Measurements from ENCODE around the gene GTF2A1. TPM values are rescaled to one million over a fixed set of nuclear protein-coding genes. Genes with fewer than 3 reads are reported as not detected.
"Not testable (repeated sequence)": the region's sequence is repeated elsewhere in the genome, so short reads cannot be mapped to it uniquely, and the experiment has no call there.

Gene GTF2A1
- total RNA-seq: 17.1 TPM
- long read RNA-seq, partial matches to known transcripts: 0 of 2 reads
- long read RNA-seq, other reads (novel, unspliced or antisense): 2 of 2 reads

GRCh38 chr14:81220830-81221578 lies at the start of gene GTF2A1:
GTF2A1 (minus strand) TSS chr14:81220959; CDS start chr14:81220518, 441 bp downstream.
- peak; percentile 97 for DNase-seq
- intact Hi-C loops (cut with DNase I): no loop called here

GRCh38 chr14:81269979-81270375 lies 49.2 kb upstream of the GTF2A1 start:
- intact Hi-C loops (cut with DNase I): loop anchor here (5.0 kb wide), 2 partner anchors 182 to 192 kb away; no protein-coding TSS in a partner anchor
- ATAC-seq (ENCODE audit: poor library complexity): no peak

More at GRCh38 chr14:81220830-81221578, at the start of gene GTF2A1:
- ATAC-seq (ENCODE audit: poor library complexity): peak; percentile 95

GRCh38 chr14:81269100-81269978 lies 48.6 kb upstream of the GTF2A1 start:
- intact Hi-C loops (cut with DNase I): loop anchor here (5.0 kb wide), 1 partner anchor 183 kb away; no protein-coding TSS in a partner anchor
- no peak for DNase-seq
- ATAC-seq (ENCODE audit: poor library complexity): peak; percentile 78

More at GRCh38 chr14:81269979-81270375, 49.2 kb upstream of the GTF2A1 start:
- no peak for DNase-seq

- intact Hi-C loops (cut with DNase I): loop anchor here (5.0 kb wide), 1 partner anchor 184 kb away; no protein-coding TSS in a partner anchor
- no peak for DNase-seq
- ATAC-seq (ENCODE audit: poor library complexity): no peak
Observed at GRCh38 chr14:81268016-81268416, 47.3 kb upstream of the GTF2A1 start.

GRCh38 chr14:81265636-81266169 lies 44.9 kb upstream of the GTF2A1 start:
- DNase-seq (no peak), ATAC-seq (ENCODE audit: poor library complexity) (no peak)
- intact Hi-C loops (cut with DNase I): loop anchor here (5.0 kb wide), 1 partner anchor 187 kb away; no protein-coding TSS in a partner anchor

- ATAC-seq (ENCODE audit: poor library complexity) (no peak), DNase-seq (no peak)
- intact Hi-C loops (cut with DNase I): loop anchor here (5.0 kb wide), 1 partner anchor 188 kb away; no protein-coding TSS in a partner anchor
Observed at GRCh38 chr14:81264671-81265070, 43.9 kb upstream of the GTF2A1 start.

- intact Hi-C loops (cut with DNase I): no loop called here
Observed at GRCh38 chr14:81263777-81264410, 43.1 kb upstream of the GTF2A1 start.

GRCh38 chr14:81261176-81261575 lies 40.4 kb upstream of the GTF2A1 start:
- intact Hi-C loops (cut with DNase I): no loop called here
- ATAC-seq (ENCODE audit: poor library complexity) (no peak), DNase-seq (no peak)

More at GRCh38 chr14:81263777-81264410, 43.1 kb upstream of the GTF2A1 start:
- DNase-seq (no peak), ATAC-seq (ENCODE audit: poor library complexity) (no peak)

- ATAC-seq (ENCODE audit: poor library complexity): no peak
- intact Hi-C loops (cut with DNase I): no loop called here
Observed at GRCh38 chr14:81260732-81261131, 40.0 kb upstream of the GTF2A1 start.

GRCh38 chr14:81256289-81256960 lies 35.7 kb upstream of the GTF2A1 start:
- ATAC-seq (ENCODE audit: poor library complexity) (no peak), DNase-seq (no peak)
- intact Hi-C loops (cut with DNase I): no loop called here

More at GRCh38 chr14:81260732-81261131, 40.0 kb upstream of the GTF2A1 start:
- DNase-seq: no peak

GRCh38 chr14:81252278-81252677 lies 31.5 kb upstream of the GTF2A1 start:
- intact Hi-C loops (cut with DNase I): no loop called here
- ATAC-seq (ENCODE audit: poor library complexity): no peak
- DNase-seq: no peak

- ATAC-seq (ENCODE audit: poor library complexity) (no peak), DNase-seq (no peak)
Observed at GRCh38 chr14:81247271-81247766, 26.6 kb upstream of the GTF2A1 start.

GRCh38 chr14:81246461-81247270 lies 25.9 kb upstream of the GTF2A1 start:
- DNase-seq (no peak), ATAC-seq (ENCODE audit: poor library complexity) (no peak)
- intact Hi-C loops (cut with DNase I): no loop called here

More at GRCh38 chr14:81247271-81247766, 26.6 kb upstream of the GTF2A1 start:
- intact Hi-C loops (cut with DNase I): no loop called here

- DNase-seq: no peak
- no peak for ATAC-seq (ENCODE audit: poor library complexity)
- intact Hi-C loops (cut with DNase I): no loop called here
Observed at GRCh38 chr14:81245771-81246170, 25.0 kb upstream of the GTF2A1 start.

- DNase-seq; ATAC-seq (ENCODE audit: poor library complexity); intact Hi-C loops (cut with DNase I): not testable (repeated sequence)
Observed at GRCh38 chr14:81244431-81244830, 23.7 kb upstream of the GTF2A1 start.

- ATAC-seq (ENCODE audit: poor library complexity) (no peak), DNase-seq (no peak)
- intact Hi-C loops (cut with DNase I): no loop called here
Observed at GRCh38 chr14:81243499-81243898, 22.7 kb upstream of the GTF2A1 start.

- ATAC-seq (ENCODE audit: poor library complexity); intact Hi-C loops (cut with DNase I): not testable (repeated sequence)
Observed at GRCh38 chr14:81236849-81237248, 16.1 kb upstream of the GTF2A1 start.

More at GRCh38 chr14:81236849-81237248, 16.1 kb upstream of the GTF2A1 start:
- DNase-seq: not testable (repeated sequence)

All from Right ventricle myocardium superior (tissue), 1 donor.